ENCODE results near the gene PCBP2. TPM values are rescaled to one million over a fixed set of nuclear protein-coding genes. Genes with fewer than 3 reads are reported as not detected.

PCBP2 gene
- polyA plus RNA-seq, 1 donor from 2014 or later: 242 TPM

DNA sequence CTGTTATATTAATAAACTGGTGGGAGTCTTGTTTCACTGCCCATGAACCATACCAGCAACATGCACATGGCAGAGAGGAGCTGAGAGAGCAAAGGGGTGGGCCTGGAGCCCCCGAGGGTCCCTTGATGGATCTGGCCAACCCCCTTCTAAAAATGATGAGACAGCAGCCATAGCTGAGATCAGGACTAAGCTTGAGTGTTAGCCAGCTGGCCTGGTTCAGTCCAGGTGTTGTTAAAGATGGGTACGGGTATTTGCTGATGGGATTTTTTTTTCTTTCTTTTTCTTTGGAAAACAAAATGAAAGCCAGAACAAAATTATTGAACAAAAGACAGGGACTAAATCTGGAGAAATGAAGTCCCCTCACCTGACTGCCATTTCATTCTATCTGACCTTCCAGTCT, 16.0 kb downstream of the PCBP2 start:
- Histone ChIP-seq H3F3A (ENCODE audit: insufficient read depth, low read length, poor library complexity, severe bottlenecking) (no peaks in the 10 kb centered on the region), H3K4me3 (ENCODE audit: low read length) (no peak overlapping the region), H3K9me3 (ENCODE audit: low read length) (no peaks in the 10 kb centered on the region), H3K36me3 (ENCODE audit: insufficient read depth, low read length) (peaks cover 12% of the 10 kb centered on the region), H3K4me2 (ENCODE audit: low read length) (no peak overlapping the region), H3K27me3 (ENCODE audit: insufficient read depth, low read depth, low read length) (no peaks in the 10 kb centered on the region), H3K79me2 (replicated peaks; ENCODE audit: insufficient read depth, low read length) (peaks cover 15% of the 10 kb centered on the region), H3K27ac (ENCODE audit: low read length) (no peak overlapping the region), H4K20me1 (ENCODE audit: insufficient read depth) (peaks cover 20% of the 10 kb centered on the region), H3K9me2 (ENCODE audit: insufficient read depth, low read length) (no peaks in the 10 kb centered on the region), H2AFZ (ENCODE audit: low read depth, low read length) (no peak overlapping the region), H3K9ac (ENCODE audit: low read length) (no peak overlapping the region)
- no peak for TF ChIP-seq REST (IDR thresholded peaks at IDR 0.05; ENCODE audit: borderline replicate concordance)
- no peak for TF ChIP-seq POLR2AphosphoS5 (IDR thresholded peaks at IDR 0.05)
- no peak for TF ChIP-seq EZH2 (IDR thresholded peaks at IDR 0.05; ENCODE audit: borderline replicate concordance, insufficient read depth, low read length, poor library complexity, severe bottlenecking)
- TF ChIP-seq RAD21 (conservative IDR thresholded peaks at IDR 0.05): no peak
- TF ChIP-seq EP300 (conservative IDR thresholded peaks at IDR 0.05; ENCODE audit: poor library complexity, severe bottlenecking): no peak
- TF ChIP-seq TAF1 (IDR thresholded peaks at IDR 0.05; ENCODE audit: low read depth): no peak
- no peak for TF ChIP-seq MXI1 (conservative IDR thresholded peaks at IDR 0.05; ENCODE audit: poor library complexity, severe bottlenecking)
- TF ChIP-seq, protein P1, sequence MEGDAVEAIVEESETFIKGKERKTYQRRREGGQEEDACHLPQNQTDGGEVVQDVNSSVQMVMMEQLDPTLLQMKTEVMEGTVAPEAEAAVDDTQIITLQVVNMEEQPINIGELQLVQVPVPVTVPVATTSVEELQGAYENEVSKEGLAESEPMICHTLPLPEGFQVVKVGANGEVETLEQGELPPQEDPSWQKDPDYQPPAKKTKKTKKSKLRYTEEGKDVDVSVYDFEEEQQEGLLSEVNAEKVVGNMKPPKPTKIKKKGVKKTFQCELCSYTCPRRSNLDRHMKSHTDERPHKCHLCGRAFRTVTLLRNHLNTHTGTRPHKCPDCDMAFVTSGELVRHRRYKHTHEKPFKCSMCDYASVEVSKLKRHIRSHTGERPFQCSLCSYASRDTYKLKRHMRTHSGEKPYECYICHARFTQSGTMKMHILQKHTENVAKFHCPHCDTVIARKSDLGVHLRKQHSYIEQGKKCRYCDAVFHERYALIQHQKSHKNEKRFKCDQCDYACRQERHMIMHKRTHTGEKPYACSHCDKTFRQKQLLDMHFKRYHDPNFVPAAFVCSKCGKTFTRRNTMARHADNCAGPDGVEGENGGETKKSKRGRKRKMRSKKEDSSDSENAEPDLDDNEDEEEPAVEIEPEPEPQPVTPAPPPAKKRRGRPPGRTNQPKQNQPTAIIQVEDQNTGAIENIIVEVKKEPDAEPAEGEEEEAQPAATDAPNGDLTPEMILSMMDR (IDR thresholded peaks at IDR 0.05; ENCODE audit: poor library complexity, severe bottlenecking): no peak
- TF ChIP-seq SMC3 (conservative IDR thresholded peaks at IDR 0.05; ENCODE audit: poor library complexity): no peak

GRCh38 chr12:53468282-53468681, 16.4 kb downstream of the PCBP2 start:
- H4K20me1 ChIP-seq (ENCODE audit: insufficient read depth): peaks cover 20% of the 10 kb centered on the region
- no peak overlapping the region for H3K4me3 ChIP-seq (ENCODE audit: low read length)
- no peak overlapping the region for H2AFZ ChIP-seq (ENCODE audit: low read depth, low read length)
- no peak overlapping the region for H3K9ac ChIP-seq (ENCODE audit: low read length)
- no peak overlapping the region for H3K27ac ChIP-seq (ENCODE audit: low read length)
- no peaks in the 10 kb centered on the region for H3K27me3 ChIP-seq (ENCODE audit: insufficient read depth, low read depth, low read length)
- H3K4me2 ChIP-seq (ENCODE audit: low read length): no peak overlapping the region
- H3F3A ChIP-seq (ENCODE audit: insufficient read depth, low read length, poor library complexity, severe bottlenecking): no peaks in the 10 kb centered on the region
- H3K9me2 ChIP-seq (ENCODE audit: insufficient read depth, low read length): no peaks in the 10 kb centered on the region
- peaks cover 15% of the 10 kb centered on the region for H3K79me2 ChIP-seq (replicated peaks; ENCODE audit: insufficient read depth, low read length)
- peaks cover 8% of the 10 kb centered on the region for H3K36me3 ChIP-seq (ENCODE audit: insufficient read depth, low read length)
- TF ChIP-seq MXI1 (conservative IDR thresholded peaks at IDR 0.05; ENCODE audit: poor library complexity, severe bottlenecking): no peak
- TF ChIP-seq REST (IDR thresholded peaks at IDR 0.05; ENCODE audit: borderline replicate concordance): no peak
- no peak for TF ChIP-seq EZH2 (IDR thresholded peaks at IDR 0.05; ENCODE audit: borderline replicate concordance, insufficient read depth, low read length, poor library complexity, severe bottlenecking)
- no peak for TF ChIP-seq TAF1 (IDR thresholded peaks at IDR 0.05; ENCODE audit: low read depth)
- no peak for TF ChIP-seq RAD21 (conservative IDR thresholded peaks at IDR 0.05)
- no peaks in the 10 kb centered on the region for H3K9me3 ChIP-seq (ENCODE audit: low read length)
